BJ (cell line): Measurements from ENCODE around the gene PCED1B. TPM values are rescaled to one million over a fixed set of nuclear protein-coding genes. Genes with fewer than 3 reads are reported as not detected.

Experiments used
- CTCF ChIA-PET: fragments of 350-600 bp; formaldehyde crosslinking; extraction: SDS; loops from one replicate; lab custom pipeline; 2021; ENCODE audit warnings: antibody characterized with exemption, inconsistent platforms; lab: Yijun Ruan, JAX
- POLR2A ChIA-PET: fragments of 300-600 bp; sonication (Branson Sonifier 250); formaldehyde crosslinking; extraction: SDS; loops from one replicate; lab custom pipeline; 2021; ENCODE audit warnings: antibody characterized with exemption; lab: Charles Lee
- DNase-seq: peaks from one replicate; pipeline ENCODE4 v3.0.0-alpha.2; 2011; ENCODE audit warnings: low read depth
- H3K27me3 ChIP-seq: 2 replicates; pipeline ENCODE4 v1.6.0; 2011; ENCODE audit warnings: low read length; ENCODE audit not compliant: control insufficient read depth, insufficient read depth
- H3K36me3 ChIP-seq: 2 replicates; pipeline ENCODE4 v1.5.1; 2011; ENCODE audit warnings: low read length; ENCODE audit not compliant: control insufficient read depth, insufficient read depth
- H3K4me3 ChIP-seq: 2 replicates; pipeline ENCODE4 v1.5.1; 2011; ENCODE audit warnings: low read depth, mild to moderate bottlenecking, control low read depth, low read length
- CTCF ChIP-seq: IDR thresholded peaks from 2 replicates; pipeline ENCODE4 v1.5.1; 2011; ENCODE audit warnings: low read depth, mild to moderate bottlenecking, control low read depth, inconsistent platforms, low read length, moderate library complexity; ENCODE audit not compliant: insufficient read depth
- polyA plus RNA-seq: library from polyadenylated mRNA; depleted of rRNA; stranded (reverse); fragments of >200 nt; gene quantifications from 2 replicates; pipeline ENCODE4 v1.2.3, GENCODE V29; 2011

Gene PCED1B
- polyA plus RNA-seq, 1 experiment = 7.8 TPM

GRCh38 chr12:47272412-47273190 is 193.2 kb downstream of the PCED1B start:
- no peak for TF ChIP-seq CTCF
- Histone ChIP-seq H3K4me3 (no peak overlapping the region), H3K27me3 (no peaks in the 10 kb centered on the region), H3K36me3 (no peaks in the 10 kb centered on the region)
- no peak for DNase-seq
- ChIA-PET CTCF (interaction anchor here (0.6 to 1.4 kb wide), 2 partner anchors 202 to 983 kb away, joined by 3 to 4 read pairs; no protein-coding TSS in a partner anchor), POLR2A (no interaction called here)

- no peak for DNase-seq
- TF ChIP-seq CTCF = no peak
- no peak overlapping the region for H3K4me3 ChIP-seq
- POLR2A ChIA-PET = no interaction called here
- H3K36me3 ChIP-seq = no peaks in the 10 kb centered on the region
- CTCF ChIA-PET = interaction anchor here (1.4 kb wide), 1 partner anchor 203 kb away, joined by 4 read pairs; no protein-coding TSS in a partner anchor
- H3K27me3 ChIP-seq = no peaks in the 10 kb centered on the region
Measured at GRCh38 chr12:47273191-47273626, 193.8 kb downstream of the PCED1B start.

GRCh38 chr12:47274760-47275159 is 195.3 kb downstream of the PCED1B start:
- ChIA-PET POLR2A (no interaction called here), CTCF (no interaction called here)
- TF ChIP-seq CTCF = no peak
- H3K36me3 ChIP-seq = no peaks in the 10 kb centered on the region
- no peak for DNase-seq
- no peaks in the 10 kb centered on the region for H3K27me3 ChIP-seq
- no peak overlapping the region for H3K4me3 ChIP-seq

- Histone ChIP-seq H3K27me3 (no peaks in the 10 kb centered on the region), H3K4me3 (no peak overlapping the region), H3K36me3 (no peaks in the 10 kb centered on the region)
- CTCF ChIA-PET = interaction anchor here (0.8 to 1.5 kb wide), 3 partner anchors 31 to 242 kb away, joined by 3 to 4 read pairs (median 4); no protein-coding TSS in a partner anchor
- POLR2A ChIA-PET = interaction anchor here (0.6 kb wide), 1 partner anchor 116 kb away, joined by 3 read pairs; no protein-coding TSS in a partner anchor
- TF ChIP-seq CTCF = no peak
- no peak for DNase-seq
Measured at GRCh38 chr12:47276253-47276620, 196.8 kb downstream of the PCED1B start.

- no peak for TF ChIP-seq CTCF
- DNase-seq = peak; percentile 24
- H3K36me3 ChIP-seq = no peaks in the 10 kb centered on the region
- CTCF ChIA-PET = interaction anchor here (0.8 to 1.5 kb wide), 3 partner anchors 31 to 243 kb away, joined by 3 to 4 read pairs (median 4); no protein-coding TSS in a partner anchor
- no peaks in the 10 kb centered on the region for H3K27me3 ChIP-seq
- no peak overlapping the region for H3K4me3 ChIP-seq
- POLR2A ChIA-PET = interaction anchor here (0.6 kb wide), 2 partner anchors 117 to 182 kb away, joined by 3 read pairs; no protein-coding TSS in a partner anchor
Measured at GRCh38 chr12:47276621-47277309, 197.3 kb downstream of the PCED1B start.
